Gastrocnemius medialis (tissue), 4 donors: ENCODE measurements around the gene NQO2. TPM values are rescaled to one million over a fixed set of nuclear protein-coding genes. Genes with fewer than 3 reads are reported as not detected.
A peak's percentile ranks its signal among the peaks of the same experiment; 100 is the strongest.

Experiments used
- ATAC-seq, 2 donors: fragments of 150-250 bp; one replicate each; pipeline ENCODE4 v1.9.1; 2016
- DNase-seq, 2 donors: peaks; one replicate each; pipeline ENCODE4 v3.0.0-alpha.2; 2019
- H3K27ac ChIP-seq, 4 donors: fragments of 200-600 bp; sonication (generic); 1 replicate in 1 of 4; 2 replicates in 3 of 4; pipeline ENCODE4 v1.5.1; 2016 to 2018; ENCODE audit warnings: mild to moderate bottlenecking in 2 of 4, moderate library complexity in 1 of 4
- H3K27me3 ChIP-seq, 3 donors: fragments of 200-600 bp; sonication (generic) in 2 of 3; 1 replicate in 1 of 3; 2 replicates in 2 of 3; pipeline versions ENCODE4 v1.5.1 to v1.6.0; 2016 to 2019; ENCODE audit warnings: mild to moderate bottlenecking in 1 of 3, moderate library complexity in 1 of 3
- H3K36me3 ChIP-seq, 2 donors: fragments of 200-600 bp; sonication (generic) in 1 of 2; one replicate each; pipeline ENCODE4 v1.5.1; 2017 to 2018
- H3K4me1 ChIP-seq, 2 donors: fragments of 200-600 bp; sonication (generic) in 1 of 2; one replicate each; pipeline ENCODE4 v1.5.1; 2016 to 2017; ENCODE audit warnings: mild to moderate bottlenecking in 2 of 2
- H3K4me3 ChIP-seq, 4 donors: fragments of 200-600 bp; sonication (generic) in 3 of 4; 1 replicate in 1 of 4; 2 replicates in 3 of 4; pipeline ENCODE4 v1.5.1; 2016 to 2019; ENCODE audit warnings: mild to moderate bottlenecking in 2 of 4
- H3K9me3 ChIP-seq, 3 donors: fragments of 200-600 bp; sonication (generic) in 2 of 3; 1 replicate in 1 of 3; 2 replicates in 2 of 3; pipeline ENCODE4 v1.5.1; 2016 to 2019
- POLR2A ChIP-seq, 2 donors: fragments of 450-650 bp; IDR thresholded peaks; one replicate each; pipeline ENCODE4 v1.6.1; 2017; ENCODE audit warnings: antibody characterized with exemption in 2 of 2, mild to moderate bottlenecking in 2 of 2, moderate library complexity in 2 of 2
- in situ Hi-C, 4 donors: fragments of 200-750 bp; cut with MboI; loops; one replicate each; pipeline versions ENCODE4 v1.15.0 to v1.8.0; 2017; ENCODE audit warnings: low sequenced_read_pairs in 4 of 4
- intact Hi-C: fragments of 100-400 bp; cut with DNase I; formaldehyde crosslinking; loops from one replicate; pipeline ENCODE4 v1.15.1; 2023; ENCODE audit warnings: low total_unique reads
- total RNA-seq, 4 donors: library from RNA; depleted of rRNA; stranded (reverse); fragments of >200 nt; gene quantifications; one replicate each; pipeline versions ENCODE4 v1.1.0 to v1.2.3, GENCODE V29; 2016
- TF ChIP-seq, protein P1 (sequence below), 5 experiments: fragments of 450-650 bp in 3 of 5; fragments of 200-600 bp in 2 of 5; sonication (generic) in 2 of 5; IDR thresholded peaks in 4 of 5; conservative IDR thresholded peaks in 1 of 5; 1 replicate in 4 of 5; 2 replicates in 1 of 5; pipeline ENCODE4 v1.5.1; 2016 to 2019; ENCODE audit warnings: antibody characterized with exemption in 5 of 5, mild to moderate bottlenecking in 3 of 5, moderate library complexity in 3 of 5

NQO2 gene
- total RNA-seq, 4 donors from 2014 or later, result 46.7 to 94.5 (median 60.3) TPM

GRCh38 chr6:2966347-2966746 is 33.3 kb upstream of the NQO2 start:
- intact Hi-C loops, result no loop called here
- no peak overlapping the region for H3K4me3 ChIP-seq
- TF ChIP-seq POLR2A (IDR thresholded peaks at IDR 0.05), result no peak
- TF ChIP-seq, protein P1, sequence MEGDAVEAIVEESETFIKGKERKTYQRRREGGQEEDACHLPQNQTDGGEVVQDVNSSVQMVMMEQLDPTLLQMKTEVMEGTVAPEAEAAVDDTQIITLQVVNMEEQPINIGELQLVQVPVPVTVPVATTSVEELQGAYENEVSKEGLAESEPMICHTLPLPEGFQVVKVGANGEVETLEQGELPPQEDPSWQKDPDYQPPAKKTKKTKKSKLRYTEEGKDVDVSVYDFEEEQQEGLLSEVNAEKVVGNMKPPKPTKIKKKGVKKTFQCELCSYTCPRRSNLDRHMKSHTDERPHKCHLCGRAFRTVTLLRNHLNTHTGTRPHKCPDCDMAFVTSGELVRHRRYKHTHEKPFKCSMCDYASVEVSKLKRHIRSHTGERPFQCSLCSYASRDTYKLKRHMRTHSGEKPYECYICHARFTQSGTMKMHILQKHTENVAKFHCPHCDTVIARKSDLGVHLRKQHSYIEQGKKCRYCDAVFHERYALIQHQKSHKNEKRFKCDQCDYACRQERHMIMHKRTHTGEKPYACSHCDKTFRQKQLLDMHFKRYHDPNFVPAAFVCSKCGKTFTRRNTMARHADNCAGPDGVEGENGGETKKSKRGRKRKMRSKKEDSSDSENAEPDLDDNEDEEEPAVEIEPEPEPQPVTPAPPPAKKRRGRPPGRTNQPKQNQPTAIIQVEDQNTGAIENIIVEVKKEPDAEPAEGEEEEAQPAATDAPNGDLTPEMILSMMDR (IDR thresholded peaks at IDR 0.05 in 4 of 5, conservative IDR thresholded peaks at IDR 0.05 in 1 of 5), result no peak
- H3K4me1 ChIP-seq, result peaks cover 25 to 55% of the 10 kb centered on the region in 2 donors
- no peaks in the 10 kb centered on the region for H3K27me3 ChIP-seq
- no peak for ATAC-seq
- no peaks in the 10 kb centered on the region for H3K36me3 ChIP-seq
- no peaks in the 10 kb centered on the region for H3K9me3 ChIP-seq
- peak overlapping the region in 2 of 4 donors; percentile 55 to 99 for H3K27ac ChIP-seq
- in situ Hi-C loops, result no loop called here
- DNase-seq, result no peak

DNA sequence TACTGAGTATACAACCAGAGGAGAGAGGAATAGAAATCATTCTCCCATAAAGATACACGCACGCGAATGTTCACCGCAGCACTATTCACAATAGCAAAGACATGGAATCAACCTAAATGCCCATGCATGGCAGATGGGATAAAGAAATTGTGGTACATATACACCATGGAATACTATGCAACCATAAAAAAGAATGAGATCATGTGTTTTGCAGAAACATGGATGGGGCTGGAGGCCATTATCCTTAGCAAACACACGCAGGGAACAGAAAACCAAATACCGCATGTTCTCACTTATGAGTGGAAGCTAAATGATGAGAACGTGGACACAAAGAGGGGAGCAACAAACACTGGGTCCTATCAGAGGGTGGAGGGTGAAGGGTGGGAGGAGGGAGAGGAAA is 31.8 kb upstream of the NQO2 start:
- in situ Hi-C loops, result no loop called here
- TF ChIP-seq, protein P1 (IDR thresholded peaks at IDR 0.05 in 4 of 5, conservative IDR thresholded peaks at IDR 0.05 in 1 of 5), result no peak
- no peak for TF ChIP-seq POLR2A (IDR thresholded peaks at IDR 0.05)
- Histone ChIP-seq H3K9me3 (no peaks in the 10 kb centered on the region), H3K27ac (peak overlapping the region in 1 of 4 donors; percentile 99), H3K4me1 (peaks cover 15 to 39% of the 10 kb centered on the region in 2 donors), H3K27me3 (no peaks in the 10 kb centered on the region), H3K36me3 (no peaks in the 10 kb centered on the region), H3K4me3 (no peak overlapping the region)
- ATAC-seq (no peak), DNase-seq (no peak)
- intact Hi-C loops, result no loop called here

DNA sequence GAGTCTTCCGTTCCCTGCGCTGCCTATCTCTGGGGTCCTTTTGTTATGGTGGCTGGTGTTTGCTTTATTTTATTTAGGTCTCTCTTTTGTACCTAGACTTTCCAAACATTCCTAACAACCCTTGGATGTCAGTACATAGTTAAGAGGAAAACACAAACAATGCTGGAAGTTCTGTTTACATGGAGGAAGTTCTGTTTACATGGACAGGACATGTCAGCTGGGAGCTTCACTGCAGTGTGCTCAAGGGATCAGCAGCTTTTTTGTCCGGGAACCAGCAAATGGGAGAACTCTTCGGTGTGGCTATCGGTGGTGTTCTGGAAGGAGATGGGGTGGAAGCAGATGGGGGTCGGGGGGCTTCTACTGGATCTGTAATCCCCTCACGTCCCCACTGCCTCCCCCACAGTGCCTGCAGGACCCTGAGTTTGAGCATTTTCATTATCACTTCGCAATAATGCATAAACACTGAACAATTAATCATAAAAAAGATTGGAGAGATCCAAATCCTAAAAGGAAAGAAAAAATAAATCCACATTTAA is 31.0 kb upstream of the NQO2 start:
- in situ Hi-C loops (no loop called here), intact Hi-C loops (no loop called here)
- no peak overlapping the region for H3K4me3 ChIP-seq
- H3K4me1 ChIP-seq, result peaks cover 14 to 31% of the 10 kb centered on the region in 2 donors
- H3K27me3 ChIP-seq, result no peaks in the 10 kb centered on the region
- ATAC-seq (no peak), DNase-seq (no peak)
- H3K36me3 ChIP-seq, result no peaks in the 10 kb centered on the region
- peak overlapping the region; percentile 94 to 100 (median 99) for H3K27ac ChIP-seq
- no peaks in the 10 kb centered on the region for H3K9me3 ChIP-seq
- TF ChIP-seq POLR2A (IDR thresholded peaks at IDR 0.05), result no peak
- TF ChIP-seq, protein P1 (IDR thresholded peaks at IDR 0.05 in 4 of 5, conservative IDR thresholded peaks at IDR 0.05 in 1 of 5), result no peak

DNA sequence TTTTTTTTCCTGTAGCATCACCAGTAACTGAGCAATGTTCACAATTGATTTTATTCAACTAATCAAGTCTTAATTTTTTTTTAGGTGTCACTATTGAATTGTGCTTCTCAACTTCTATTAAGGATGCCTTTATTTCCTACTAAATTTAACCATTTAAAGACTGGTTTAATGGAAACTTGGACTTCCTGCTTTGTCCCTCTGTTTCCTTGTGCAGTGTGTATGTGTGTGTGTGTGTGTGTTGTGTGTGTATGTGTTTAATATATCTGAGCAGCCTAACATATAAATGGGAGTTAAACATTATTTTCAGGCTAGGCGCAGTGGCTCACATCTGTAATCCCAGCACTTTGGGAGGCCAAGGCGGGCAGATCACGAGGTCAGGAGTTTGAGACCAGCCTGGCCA is 30.1 kb upstream of the NQO2 start:
- Histone ChIP-seq H3K9me3 (no peaks in the 10 kb centered on the region), H3K4me3 (no peak overlapping the region), H3K36me3 (no peaks in the 10 kb centered on the region), H3K27me3 (no peaks in the 10 kb centered on the region), H3K4me1 (peaks cover 14 to 26% of the 10 kb centered on the region in 2 donors), H3K27ac (peak overlapping the region; percentile 94 to 100 (median 99))
- in situ Hi-C loops (no loop called here), intact Hi-C loops (no loop called here)
- ATAC-seq, result no peak
- no peak for TF ChIP-seq POLR2A (IDR thresholded peaks at IDR 0.05)
- TF ChIP-seq, protein P1 (IDR thresholded peaks at IDR 0.05 in 4 of 5, conservative IDR thresholded peaks at IDR 0.05 in 1 of 5), result no peak
- no peak for DNase-seq
